ENCODE results near the gene PTPRN2. TPM values are rescaled to one million over a fixed set of nuclear protein-coding genes. Genes with fewer than 3 reads are reported as not detected.

Gene PTPRN2
- total and polyA plus RNA-seq, 9 of the 15 experiments (the other 6 are each of a cell fraction or from before 2014, with no cell fraction given), result not detected

DNA sequence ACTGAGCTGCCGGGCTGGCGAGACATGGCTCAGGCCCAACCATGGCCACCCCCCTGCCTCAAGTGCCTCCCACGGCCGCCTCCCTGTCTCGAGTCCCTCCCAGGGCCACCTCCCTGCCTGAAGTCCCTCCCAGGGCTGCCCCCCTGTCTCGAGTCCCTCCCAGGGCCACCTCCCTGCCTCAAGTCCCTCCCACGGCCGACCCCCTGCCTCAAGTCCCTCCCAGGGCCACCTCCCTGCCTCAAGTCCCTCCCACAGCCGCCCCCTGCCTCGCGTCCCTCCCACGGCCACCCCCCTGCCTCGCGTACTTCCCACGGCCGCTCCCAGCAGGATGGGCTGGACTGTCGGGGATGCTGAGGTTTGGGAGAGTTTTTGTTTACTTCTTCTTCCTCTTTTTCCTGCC lies 462.5 kb downstream of the PTPRN2 start (continued):
- TF ChIP-seq, protein P1, sequence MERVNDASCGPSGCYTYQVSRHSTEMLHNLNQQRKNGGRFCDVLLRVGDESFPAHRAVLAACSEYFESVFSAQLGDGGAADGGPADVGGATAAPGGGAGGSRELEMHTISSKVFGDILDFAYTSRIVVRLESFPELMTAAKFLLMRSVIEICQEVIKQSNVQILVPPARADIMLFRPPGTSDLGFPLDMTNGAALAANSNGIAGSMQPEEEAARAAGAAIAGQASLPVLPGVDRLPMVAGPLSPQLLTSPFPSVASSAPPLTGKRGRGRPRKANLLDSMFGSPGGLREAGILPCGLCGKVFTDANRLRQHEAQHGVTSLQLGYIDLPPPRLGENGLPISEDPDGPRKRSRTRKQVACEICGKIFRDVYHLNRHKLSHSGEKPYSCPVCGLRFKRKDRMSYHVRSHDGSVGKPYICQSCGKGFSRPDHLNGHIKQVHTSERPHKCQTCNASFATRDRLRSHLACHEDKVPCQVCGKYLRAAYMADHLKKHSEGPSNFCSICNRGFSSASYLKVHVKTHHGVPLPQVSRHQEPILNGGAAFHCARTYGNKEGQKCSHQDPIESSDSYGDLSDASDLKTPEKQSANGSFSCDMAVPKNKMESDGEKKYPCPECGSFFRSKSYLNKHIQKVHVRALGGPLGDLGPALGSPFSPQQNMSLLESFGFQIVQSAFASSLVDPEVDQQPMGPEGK (CRISPR knock-in tag; IDR thresholded peaks at IDR 0.05; ENCODE audit: borderline replicate concordance), result no peak
- TF ChIP-seq, protein P2, sequence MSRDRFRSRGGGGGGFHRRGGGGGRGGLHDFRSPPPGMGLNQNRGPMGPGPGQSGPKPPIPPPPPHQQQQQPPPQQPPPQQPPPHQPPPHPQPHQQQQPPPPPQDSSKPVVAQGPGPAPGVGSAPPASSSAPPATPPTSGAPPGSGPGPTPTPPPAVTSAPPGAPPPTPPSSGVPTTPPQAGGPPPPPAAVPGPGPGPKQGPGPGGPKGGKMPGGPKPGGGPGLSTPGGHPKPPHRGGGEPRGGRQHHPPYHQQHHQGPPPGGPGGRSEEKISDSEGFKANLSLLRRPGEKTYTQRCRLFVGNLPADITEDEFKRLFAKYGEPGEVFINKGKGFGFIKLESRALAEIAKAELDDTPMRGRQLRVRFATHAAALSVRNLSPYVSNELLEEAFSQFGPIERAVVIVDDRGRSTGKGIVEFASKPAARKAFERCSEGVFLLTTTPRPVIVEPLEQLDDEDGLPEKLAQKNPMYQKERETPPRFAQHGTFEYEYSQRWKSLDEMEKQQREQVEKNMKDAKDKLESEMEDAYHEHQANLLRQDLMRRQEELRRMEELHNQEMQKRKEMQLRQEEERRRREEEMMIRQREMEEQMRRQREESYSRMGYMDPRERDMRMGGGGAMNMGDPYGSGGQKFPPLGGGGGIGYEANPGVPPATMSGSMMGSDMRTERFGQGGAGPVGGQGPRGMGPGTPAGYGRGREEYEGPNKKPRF (IDR thresholded peaks at IDR 0.05; ENCODE audit: low read depth, low read length), result no peak
- no peak for TF ChIP-seq ZFX (CRISPR knock-in tag; IDR thresholded peaks at IDR 0.05)
- TF ChIP-seq, protein P3, sequence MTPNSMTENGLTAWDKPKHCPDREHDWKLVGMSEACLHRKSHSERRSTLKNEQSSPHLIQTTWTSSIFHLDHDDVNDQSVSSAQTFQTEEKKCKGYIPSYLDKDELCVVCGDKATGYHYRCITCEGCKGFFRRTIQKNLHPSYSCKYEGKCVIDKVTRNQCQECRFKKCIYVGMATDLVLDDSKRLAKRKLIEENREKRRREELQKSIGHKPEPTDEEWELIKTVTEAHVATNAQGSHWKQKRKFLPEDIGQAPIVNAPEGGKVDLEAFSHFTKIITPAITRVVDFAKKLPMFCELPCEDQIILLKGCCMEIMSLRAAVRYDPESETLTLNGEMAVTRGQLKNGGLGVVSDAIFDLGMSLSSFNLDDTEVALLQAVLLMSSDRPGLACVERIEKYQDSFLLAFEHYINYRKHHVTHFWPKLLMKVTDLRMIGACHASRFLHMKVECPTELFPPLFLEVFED (CRISPR knock-in tag; conservative IDR thresholded peaks at IDR 0.05), result no peak

DNA sequence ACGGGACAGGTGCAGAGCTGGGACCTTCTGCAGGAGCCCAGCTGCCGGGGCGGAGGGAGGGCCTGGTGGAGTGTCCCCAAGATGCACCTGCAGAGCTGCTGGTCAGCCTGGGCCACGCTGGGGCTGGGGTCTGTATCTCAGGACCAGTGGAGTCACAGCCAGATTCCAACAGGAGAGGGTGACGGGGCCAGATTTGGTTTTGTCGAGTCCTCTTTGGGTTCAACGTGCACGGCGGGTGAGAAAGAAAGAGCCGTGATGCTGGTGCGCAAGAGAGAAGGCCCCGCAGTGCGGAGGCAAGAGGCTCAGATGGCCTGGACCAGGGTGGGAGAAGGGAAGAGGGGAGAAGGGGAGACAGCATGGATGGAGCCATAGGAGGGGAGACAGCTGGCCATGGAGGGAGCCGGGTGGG lies 462.9 kb downstream of the PTPRN2 start:
- no peak overlapping the region for H3K4me3 ChIP-seq
- H3K4me2 ChIP-seq (ENCODE audit: insufficient read depth, low read length), result no peak overlapping the region
- DNase-seq (ENCODE audit: extremely low read depth in 1 of 4, low spot score in 3 of 4) (no peak), FAIRE-seq (no peak), ATAC-seq (no peak)
- no peaks in the 10 kb centered on the region for H3K9me1 ChIP-seq (ENCODE audit: control insufficient read depth, insufficient read depth, low read length)
- H3K79me2 ChIP-seq (ENCODE audit: control insufficient read depth, insufficient read depth, low read length), result no peaks in the 10 kb centered on the region
- intact Hi-C loops (cut with micrococcal nuclease) (no loop called here), in situ Hi-C loops (cut with MboI) (no loop called here)
- H3K27me3 ChIP-seq (ENCODE audit: control insufficient read depth in 2 of 2, insufficient read depth in 2 of 2, low read length in 2 of 2), result peaks cover 0 to 26% of the 10 kb centered on the region in 2 experiments; a peak in 3 of 5 replicates
- H3K9me3 ChIP-seq (replicated peaks; ENCODE audit: control insufficient read depth, insufficient read depth, low read depth, low read length), result no peaks in the 10 kb centered on the region; the same call in none of the 2 replicates
- CTCF ChIA-PET (ENCODE audit: low intra/inter-chr PET ratio), result no interaction called here
- BruUV-seq (replicated peaks), result no TSS peak
- no peaks in the 10 kb centered on the region for H4K20me1 ChIP-seq (replicated peaks; ENCODE audit: control insufficient read depth, insufficient read depth, low read length)
- no peaks in the 10 kb centered on the region for H3K4me1 ChIP-seq (replicated peaks in 1 of 2; ENCODE audit: control insufficient read depth in 2 of 2, insufficient read depth in 2 of 2, low read length in 2 of 2)
- H3K27ac ChIP-seq (ENCODE audit: extremely low read depth, low read depth, low read length), result no peak overlapping the region
- POLR2A ChIA-PET, result no interaction called here
- no peak overlapping the region for H2AFZ ChIP-seq (ENCODE audit: low read depth, low read length)
- 2% methylated on average over 14 of the region's 14 CpGs for WGBS (ENCODE audit: insufficient coverage, low coverage, missing lambda C conversion rate)
- H3K36me3 ChIP-seq (ENCODE audit: control insufficient read depth, insufficient read depth, low read length), result no peaks in the 10 kb centered on the region
- H3K9ac ChIP-seq (ENCODE audit: insufficient read depth in 1 of 2, low read depth in 2 of 2, low read length in 2 of 2), result no peak overlapping the region
- TF ChIP-seq, protein P4, sequence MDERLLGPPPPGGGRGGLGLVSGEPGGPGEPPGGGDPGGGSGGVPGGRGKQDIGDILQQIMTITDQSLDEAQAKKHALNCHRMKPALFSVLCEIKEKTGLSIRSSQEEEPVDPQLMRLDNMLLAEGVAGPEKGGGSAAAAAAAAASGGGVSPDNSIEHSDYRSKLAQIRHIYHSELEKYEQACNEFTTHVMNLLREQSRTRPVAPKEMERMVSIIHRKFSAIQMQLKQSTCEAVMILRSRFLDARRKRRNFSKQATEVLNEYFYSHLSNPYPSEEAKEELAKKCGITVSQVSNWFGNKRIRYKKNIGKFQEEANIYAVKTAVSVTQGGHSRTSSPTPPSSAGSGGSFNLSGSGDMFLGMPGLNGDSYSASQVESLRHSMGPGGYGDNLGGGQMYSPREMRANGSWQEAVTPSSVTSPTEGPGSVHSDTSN (CRISPR knock-in tag; IDR thresholded peaks at IDR 0.05; ENCODE audit: low read depth), result no peak
- TF ChIP-seq, protein P4 (tag; conservative IDR thresholded peaks at IDR 0.05; ENCODE audit: low read depth), result no peak
- TF ChIP-seq BRD4 (IDR thresholded peaks at IDR 0.05) (no peak), FOSL1 (tag; conservative IDR thresholded peaks at IDR 0.05) (no peak), ASH1L (IDR thresholded peaks at IDR 0.05; ENCODE audit: borderline replicate concordance, low read depth, partially characterized antibody) (no peak), ZNF224 (CRISPR knock-in tag; IDR thresholded peaks at IDR 0.05) (no peak), NBN (IDR thresholded peaks at IDR 0.05; ENCODE audit: low read depth) (no peak)
